ENCODE measurements around the gene EGFR.

DNA sequence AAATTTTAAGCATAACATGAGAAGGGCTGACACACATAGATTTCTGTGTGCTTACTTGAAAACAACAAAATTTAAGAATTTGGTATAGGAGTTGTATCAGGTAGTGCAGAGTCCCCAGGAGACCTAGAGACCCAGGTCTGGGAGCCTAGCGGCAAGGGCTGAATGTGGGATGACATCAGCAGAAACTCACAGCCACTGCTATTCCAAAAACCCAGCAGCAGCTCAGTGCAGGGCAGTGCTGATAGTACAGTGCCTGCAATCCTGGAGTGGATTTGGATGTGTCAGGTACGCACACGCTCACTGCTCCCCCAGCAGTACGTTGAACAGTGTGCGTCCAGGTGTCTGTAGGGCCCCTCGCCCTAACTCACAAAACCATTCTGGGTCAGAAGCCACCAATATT, 87.1 kb downstream of the EGFR start:
- TF ChIP-seq TAF1 (IDR thresholded peaks at IDR 0.05; ENCODE audit: borderline replicate concordance, insufficient read depth, low read length) (no peak), POLR2AphosphoS5 (IDR thresholded peaks at IDR 0.05; ENCODE audit: low read depth, low read length) (no peak), SIN3A (IDR thresholded peaks at IDR 0.05; ENCODE audit: borderline replicate concordance, insufficient read depth, low read length) (no peak)
- TF ChIP-seq, protein P1, sequence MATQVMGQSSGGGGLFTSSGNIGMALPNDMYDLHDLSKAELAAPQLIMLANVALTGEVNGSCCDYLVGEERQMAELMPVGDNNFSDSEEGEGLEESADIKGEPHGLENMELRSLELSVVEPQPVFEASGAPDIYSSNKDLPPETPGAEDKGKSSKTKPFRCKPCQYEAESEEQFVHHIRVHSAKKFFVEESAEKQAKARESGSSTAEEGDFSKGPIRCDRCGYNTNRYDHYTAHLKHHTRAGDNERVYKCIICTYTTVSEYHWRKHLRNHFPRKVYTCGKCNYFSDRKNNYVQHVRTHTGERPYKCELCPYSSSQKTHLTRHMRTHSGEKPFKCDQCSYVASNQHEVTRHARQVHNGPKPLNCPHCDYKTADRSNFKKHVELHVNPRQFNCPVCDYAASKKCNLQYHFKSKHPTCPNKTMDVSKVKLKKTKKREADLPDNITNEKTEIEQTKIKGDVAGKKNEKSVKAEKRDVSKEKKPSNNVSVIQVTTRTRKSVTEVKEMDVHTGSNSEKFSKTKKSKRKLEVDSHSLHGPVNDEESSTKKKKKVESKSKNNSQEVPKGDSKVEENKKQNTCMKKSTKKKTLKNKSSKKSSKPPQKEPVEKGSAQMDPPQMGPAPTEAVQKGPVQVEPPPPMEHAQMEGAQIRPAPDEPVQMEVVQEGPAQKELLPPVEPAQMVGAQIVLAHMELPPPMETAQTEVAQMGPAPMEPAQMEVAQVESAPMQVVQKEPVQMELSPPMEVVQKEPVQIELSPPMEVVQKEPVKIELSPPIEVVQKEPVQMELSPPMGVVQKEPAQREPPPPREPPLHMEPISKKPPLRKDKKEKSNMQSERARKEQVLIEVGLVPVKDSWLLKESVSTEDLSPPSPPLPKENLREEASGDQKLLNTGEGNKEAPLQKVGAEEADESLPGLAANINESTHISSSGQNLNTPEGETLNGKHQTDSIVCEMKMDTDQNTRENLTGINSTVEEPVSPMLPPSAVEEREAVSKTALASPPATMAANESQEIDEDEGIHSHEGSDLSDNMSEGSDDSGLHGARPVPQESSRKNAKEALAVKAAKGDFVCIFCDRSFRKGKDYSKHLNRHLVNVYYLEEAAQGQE (IDR thresholded peaks at IDR 0.05; ENCODE audit: insufficient read depth in 1 of 2, low read depth in 2 of 2, low read length in 2 of 2), result no peak

Data from PFSK-1 (cell line).